ENCODE data around the gene REXO5. TPM values are rescaled to one million over a fixed set of nuclear protein-coding genes. Genes with fewer than 3 reads are reported as not detected.
"Not testable (repeated sequence)": the region's sequence is repeated elsewhere in the genome, so short reads cannot be mapped to it uniquely, and the experiment has no call there.

Gene REXO5
- polyA plus RNA-seq, 1 donor (not counting 4 experiments of a cell fraction or from before 2014, with no cell fraction given): 2.6 TPM

DNA sequence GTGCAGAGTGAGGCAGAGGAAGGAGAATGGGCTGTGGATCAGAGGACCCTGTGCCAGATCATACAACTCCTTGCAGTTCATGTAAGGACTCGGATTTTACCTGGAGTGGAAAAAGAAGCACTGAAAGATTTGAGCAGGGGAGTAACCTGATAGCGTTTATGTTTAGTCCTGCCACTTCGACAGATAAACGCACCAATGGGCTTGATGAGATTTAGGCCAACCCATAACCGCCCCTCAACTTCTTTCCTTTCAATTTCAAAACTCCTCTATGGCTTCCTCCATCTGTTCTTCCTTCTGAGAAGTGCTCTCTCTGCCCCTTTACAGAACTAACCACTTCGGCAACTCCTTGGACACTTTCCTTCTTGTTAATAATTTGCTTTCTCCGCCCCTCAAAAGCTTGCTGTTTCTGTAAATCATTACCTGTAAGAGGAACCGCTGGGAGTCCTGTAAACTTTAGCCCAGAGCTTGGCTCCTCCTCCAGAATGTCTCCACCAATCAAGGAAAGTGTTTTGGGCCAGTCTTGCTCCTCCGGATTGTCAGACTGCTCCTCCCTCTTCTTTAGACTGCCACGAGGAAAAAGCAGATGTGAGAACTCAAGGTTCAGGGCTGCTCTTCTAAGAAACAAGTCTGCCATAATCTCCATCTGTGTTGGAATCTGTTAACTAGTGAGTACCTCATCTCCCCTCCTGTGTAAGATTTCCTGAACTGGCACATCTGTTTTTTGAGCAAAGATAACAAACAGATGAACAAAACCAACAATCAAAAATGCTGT is 42.7 kb upstream of the REXO5 start, which contains the start of gene ACSM3:
Gene ACSM3 (plus strand): TSS at position 554 of the 772 bp plus-strand sequence. CDS start 6,021 bp downstream, outside the sequence.
- peak within 1 kb of the TSS; percentile 32 to 96 (median 78) for H3K4me3 ChIP-seq (ENCODE audit: control insufficient read depth in 2 of 3, extremely low read depth in 1 of 3, insufficient read depth in 2 of 3, low read depth in 1 of 3, low read length in 3 of 3)
- FAIRE-seq: peak; percentile 96
- H3K79me2 ChIP-seq (ENCODE audit: control insufficient read depth, insufficient read depth, low read length): no peaks in the 10 kb centered on the region
- no peaks in the 10 kb centered on the region for H3K27me3 ChIP-seq (ENCODE audit: control insufficient read depth, extremely low read depth, insufficient read depth, low read length)
- H3K9ac ChIP-seq (ENCODE audit: control insufficient read depth, extremely low read depth, insufficient read depth, low read length): peak within 1 kb of the TSS; percentile 51
- H3K4me2 ChIP-seq (ENCODE audit: control insufficient read depth, extremely low read depth, insufficient read depth, low read depth, low read length): peak within 1 kb of the TSS; percentile 91
- DNase-seq (ENCODE audit: low read depth, low spot score): no peak
- H3K27ac ChIP-seq (ENCODE audit: control insufficient read depth, insufficient read depth, low read length): no peak within 1 kb of the TSS
- no peaks in the 10 kb centered on the region for H3K36me3 ChIP-seq (ENCODE audit: control insufficient read depth in 2 of 2, extremely low read depth in 1 of 2, insufficient read depth in 2 of 2, low read length in 2 of 2)
- dilution Hi-C loops (cut with MboI; ENCODE audit: extremely low pct_ligation_motif_present, low sequenced_read_pairs): no loop called here
- H2AFZ ChIP-seq (ENCODE audit: control insufficient read depth, low read length): peak within 1 kb of the TSS; percentile 98
- TF ChIP-seq, protein P1, sequence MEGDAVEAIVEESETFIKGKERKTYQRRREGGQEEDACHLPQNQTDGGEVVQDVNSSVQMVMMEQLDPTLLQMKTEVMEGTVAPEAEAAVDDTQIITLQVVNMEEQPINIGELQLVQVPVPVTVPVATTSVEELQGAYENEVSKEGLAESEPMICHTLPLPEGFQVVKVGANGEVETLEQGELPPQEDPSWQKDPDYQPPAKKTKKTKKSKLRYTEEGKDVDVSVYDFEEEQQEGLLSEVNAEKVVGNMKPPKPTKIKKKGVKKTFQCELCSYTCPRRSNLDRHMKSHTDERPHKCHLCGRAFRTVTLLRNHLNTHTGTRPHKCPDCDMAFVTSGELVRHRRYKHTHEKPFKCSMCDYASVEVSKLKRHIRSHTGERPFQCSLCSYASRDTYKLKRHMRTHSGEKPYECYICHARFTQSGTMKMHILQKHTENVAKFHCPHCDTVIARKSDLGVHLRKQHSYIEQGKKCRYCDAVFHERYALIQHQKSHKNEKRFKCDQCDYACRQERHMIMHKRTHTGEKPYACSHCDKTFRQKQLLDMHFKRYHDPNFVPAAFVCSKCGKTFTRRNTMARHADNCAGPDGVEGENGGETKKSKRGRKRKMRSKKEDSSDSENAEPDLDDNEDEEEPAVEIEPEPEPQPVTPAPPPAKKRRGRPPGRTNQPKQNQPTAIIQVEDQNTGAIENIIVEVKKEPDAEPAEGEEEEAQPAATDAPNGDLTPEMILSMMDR (optimal IDR thresholded peaks at IDR 0.05 in 1 of 3, IDR thresholded peaks at IDR 0.05 in 1 of 3, conservative IDR thresholded peaks at IDR 0.05 in 1 of 3; ENCODE audit: extremely low read depth in 1 of 3, insufficient read depth in 2 of 3, low read length in 3 of 3): no peak
- no peak for TF ChIP-seq EZH2 (IDR thresholded peaks at IDR 0.05; ENCODE audit: low read length)
- H3K9me3 ChIP-seq (ENCODE audit: control insufficient read depth, low read depth, low read length): no peaks in the 10 kb centered on the region
- no peaks in the 10 kb centered on the region for H4K20me1 ChIP-seq (ENCODE audit: control insufficient read depth, extremely low read depth, insufficient read depth, low read length)
- peaks cover 5% of the 10 kb centered on the region for H3K4me1 ChIP-seq (ENCODE audit: control insufficient read depth, extremely low read depth, insufficient read depth, low read length)
- H3K9me1 ChIP-seq (ENCODE audit: control insufficient read depth, extremely low read depth, insufficient read depth, low read length): no peaks in the 10 kb centered on the region

DNA sequence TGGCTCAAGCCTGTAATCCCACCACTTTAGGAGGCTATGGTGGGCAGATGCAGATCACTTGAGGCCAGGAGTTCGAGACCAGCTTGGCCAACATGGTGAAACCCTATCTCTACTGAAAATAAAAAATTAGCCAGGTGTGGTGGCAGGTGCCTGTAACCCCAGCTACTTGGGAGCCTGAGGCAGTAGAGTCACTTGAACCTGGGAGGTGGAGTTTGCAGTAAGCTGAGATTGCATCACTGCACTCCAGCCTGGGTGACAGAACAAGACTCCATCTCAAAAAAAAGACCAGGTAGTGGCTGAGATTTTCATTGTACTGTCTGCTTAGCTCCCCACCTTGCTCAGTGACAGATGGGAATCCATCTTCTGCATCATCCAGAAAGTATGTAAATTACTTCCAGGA is 41.9 kb upstream of the REXO5 start:
- H4K20me1 ChIP-seq (ENCODE audit: control insufficient read depth, extremely low read depth, insufficient read depth, low read length); H3K36me3 ChIP-seq (ENCODE audit: control insufficient read depth in 2 of 2, extremely low read depth in 1 of 2, insufficient read depth in 2 of 2, low read length in 2 of 2); H3K4me1 ChIP-seq (ENCODE audit: control insufficient read depth, extremely low read depth, insufficient read depth, low read length); DNase-seq (ENCODE audit: low read depth, low spot score); H2AFZ ChIP-seq (ENCODE audit: control insufficient read depth, low read length); H3K9me1 ChIP-seq (ENCODE audit: control insufficient read depth, extremely low read depth, insufficient read depth, low read length); H3K27ac ChIP-seq (ENCODE audit: control insufficient read depth, insufficient read depth, low read length); H3K27me3 ChIP-seq (ENCODE audit: control insufficient read depth, extremely low read depth, insufficient read depth, low read length); H3K4me3 ChIP-seq (ENCODE audit: control insufficient read depth in 2 of 3, extremely low read depth in 1 of 3, insufficient read depth in 2 of 3, low read depth in 1 of 3, low read length in 3 of 3); H3K9ac ChIP-seq (ENCODE audit: control insufficient read depth, extremely low read depth, insufficient read depth, low read length); H3K79me2 ChIP-seq (ENCODE audit: control insufficient read depth, insufficient read depth, low read length); dilution Hi-C loops (cut with MboI; ENCODE audit: extremely low pct_ligation_motif_present, low sequenced_read_pairs); FAIRE-seq; H3K4me2 ChIP-seq (ENCODE audit: control insufficient read depth, extremely low read depth, insufficient read depth, low read depth, low read length); H3K9me3 ChIP-seq (ENCODE audit: control insufficient read depth, low read depth, low read length): not testable (repeated sequence)
